MM.1S (cell line): ENCODE results near the gene PLXNA2.

Source experiments
- DNase-seq: peaks from one replicate; pipeline ENCODE4 v3.0.0-alpha.2; 2015
- H2AFZ ChIP-seq: fragments of 300-600 bp; sonication (generic); 2 replicates; pipeline ENCODE4 v1.6.0; 2016; ENCODE audit warnings: antibody characterized with exemption, low read length
- H3F3A ChIP-seq: fragments of 300-600 bp; sonication (generic); 2 replicates; pipeline ENCODE4 v1.6.1; 2016; ENCODE audit warnings: mild to moderate bottlenecking, antibody characterized with exemption, low read length, moderate library complexity, mixed read lengths; ENCODE audit not compliant: insufficient read depth
- H3K27ac ChIP-seq: fragments of 300-600 bp; sonication (generic); 2 replicates; pipeline ENCODE4 v1.5.1; 2016; ENCODE audit warnings: mild to moderate bottlenecking, low read length
- H3K27me3 ChIP-seq: fragments of 300-600 bp; sonication (generic); replicated peaks from 2 replicates; pipeline ENCODE4 v1.6.0; 2016; ENCODE audit warnings: low read length; ENCODE audit not compliant: insufficient read depth
- H3K36me3 ChIP-seq: fragments of 300-600 bp; sonication (generic); replicated peaks from 2 replicates; pipeline ENCODE4 v1.6.1; 2016; ENCODE audit warnings: mild to moderate bottlenecking, low read length, mixed read lengths; ENCODE audit not compliant: insufficient read depth
- H3K4me1 ChIP-seq: fragments of 300-600 bp; sonication (generic); 2 replicates; pipeline ENCODE4 v1.6.1; 2016; ENCODE audit warnings: low read length, mixed read lengths
- H3K4me2 ChIP-seq: fragments of 300-600 bp; sonication (generic); 2 replicates; pipeline ENCODE4 v1.6.0; 2016; ENCODE audit warnings: low read depth, low read length
- H3K4me3 ChIP-seq: fragments of 300-600 bp; sonication (generic); 2 replicates; pipeline ENCODE4 v1.5.1; 2016; ENCODE audit warnings: low read length, mixed read lengths
- H3K79me2 ChIP-seq: fragments of 300-600 bp; sonication (generic); 2 replicates; pipeline ENCODE4 v1.6.1; 2016; ENCODE audit warnings: mixed run types, low read length, mixed read lengths
- H3K9ac ChIP-seq: fragments of 300-600 bp; sonication (generic); 2 replicates; pipeline ENCODE4 v1.6.1; 2016; ENCODE audit warnings: low read length, mixed read lengths
- H3K9me2 ChIP-seq: fragments of 300-600 bp; sonication (generic); replicated peaks from 2 replicates; pipeline ENCODE4 v1.6.1; 2016; ENCODE audit warnings: mild to moderate bottlenecking, low read length, mixed read lengths; ENCODE audit not compliant: insufficient read depth
- H3K9me3 ChIP-seq: fragments of 300-600 bp; sonication (generic); replicated peaks from 2 replicates; pipeline ENCODE4 v1.6.1; 2016; ENCODE audit warnings: mild to moderate bottlenecking, low read length, mixed read lengths; ENCODE audit not compliant: insufficient read depth
- H4K20me1 ChIP-seq: fragments of 300-600 bp; sonication (generic); 2 replicates; pipeline ENCODE4 v1.6.1; 2016; ENCODE audit warnings: mild to moderate bottlenecking, low read length, moderate library complexity, mixed read lengths; ENCODE audit not compliant: insufficient read depth
- EZH2 ChIP-seq: fragments of 300-600 bp; sonication (generic); optimal IDR thresholded peaks from 2 replicates; pipeline ENCODE3; 2017; ENCODE audit warnings: low read depth, mild to moderate bottlenecking, antibody characterized with exemption, low read length, mixed read lengths
- EZH2phosphoT487 ChIP-seq: fragments of 300-600 bp; sonication (generic); IDR thresholded peaks from 2 replicates; pipeline ENCODE4 v1.6.1; 2018; ENCODE audit warnings: antibody characterized with exemption, low read length
- TF ChIP-seq, protein P1 (sequence below): fragments of 300-600 bp; sonication (generic); IDR thresholded peaks from 2 replicates; pipeline ENCODE4 v1.5.1; 2016; ENCODE audit warnings: antibody characterized with exemption, low read length, mixed read lengths

Gene PLXNA2

GRCh38 chr1:208044589-208045462 lies 199.4 kb downstream of the PLXNA2 start:
- H2AFZ ChIP-seq: no peak overlapping the region
- H3K4me3 ChIP-seq: no peak overlapping the region
- no peaks in the 10 kb centered on the region for H3F3A ChIP-seq
- H3K9me2 ChIP-seq: no peaks in the 10 kb centered on the region
- no peak overlapping the region for H3K27ac ChIP-seq
- no peak for DNase-seq
- no peaks in the 10 kb centered on the region for H3K36me3 ChIP-seq
- TF ChIP-seq, protein P1, sequence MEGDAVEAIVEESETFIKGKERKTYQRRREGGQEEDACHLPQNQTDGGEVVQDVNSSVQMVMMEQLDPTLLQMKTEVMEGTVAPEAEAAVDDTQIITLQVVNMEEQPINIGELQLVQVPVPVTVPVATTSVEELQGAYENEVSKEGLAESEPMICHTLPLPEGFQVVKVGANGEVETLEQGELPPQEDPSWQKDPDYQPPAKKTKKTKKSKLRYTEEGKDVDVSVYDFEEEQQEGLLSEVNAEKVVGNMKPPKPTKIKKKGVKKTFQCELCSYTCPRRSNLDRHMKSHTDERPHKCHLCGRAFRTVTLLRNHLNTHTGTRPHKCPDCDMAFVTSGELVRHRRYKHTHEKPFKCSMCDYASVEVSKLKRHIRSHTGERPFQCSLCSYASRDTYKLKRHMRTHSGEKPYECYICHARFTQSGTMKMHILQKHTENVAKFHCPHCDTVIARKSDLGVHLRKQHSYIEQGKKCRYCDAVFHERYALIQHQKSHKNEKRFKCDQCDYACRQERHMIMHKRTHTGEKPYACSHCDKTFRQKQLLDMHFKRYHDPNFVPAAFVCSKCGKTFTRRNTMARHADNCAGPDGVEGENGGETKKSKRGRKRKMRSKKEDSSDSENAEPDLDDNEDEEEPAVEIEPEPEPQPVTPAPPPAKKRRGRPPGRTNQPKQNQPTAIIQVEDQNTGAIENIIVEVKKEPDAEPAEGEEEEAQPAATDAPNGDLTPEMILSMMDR: no peak
- TF ChIP-seq EZH2: no peak
- TF ChIP-seq EZH2phosphoT487: no peak
- H3K4me1 ChIP-seq: no peaks in the 10 kb centered on the region
- H3K9ac ChIP-seq: no peak overlapping the region
- no peaks in the 10 kb centered on the region for H3K27me3 ChIP-seq
- H3K9me3 ChIP-seq: no peaks in the 10 kb centered on the region
- H3K79me2 ChIP-seq: no peaks in the 10 kb centered on the region
- no peaks in the 10 kb centered on the region for H4K20me1 ChIP-seq
- no peak overlapping the region for H3K4me2 ChIP-seq

DNA sequence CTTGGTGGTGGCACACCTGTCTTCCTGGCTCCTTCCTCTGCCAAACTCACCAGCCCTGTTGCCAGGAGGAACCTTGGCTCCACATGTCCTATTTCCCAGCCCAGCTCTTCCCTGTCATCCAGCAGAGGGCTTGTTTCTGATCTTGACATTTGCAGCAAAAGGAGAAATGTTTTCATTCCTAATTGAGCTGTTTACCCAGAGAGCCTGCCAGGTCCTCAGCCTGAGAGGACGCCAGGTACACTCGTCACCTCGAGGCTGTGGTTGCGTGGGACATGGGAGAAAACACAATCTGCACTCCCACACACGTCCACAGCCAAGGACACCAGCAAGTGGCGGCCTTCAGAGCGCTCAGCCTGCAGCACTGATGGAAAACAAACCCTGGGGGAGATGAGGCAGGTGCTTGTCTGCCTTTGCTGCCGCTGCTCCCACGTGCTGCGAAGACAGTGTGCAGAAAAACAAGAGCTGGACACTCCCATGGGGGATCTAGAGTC lies 200.4 kb downstream of the PLXNA2 start:
- Histone ChIP-seq H4K20me1 (no peaks in the 10 kb centered on the region), H3K27ac (no peak overlapping the region), H3K9me2 (no peaks in the 10 kb centered on the region), H3K4me1 (no peaks in the 10 kb centered on the region), H3K9me3 (no peaks in the 10 kb centered on the region), H3K4me2 (no peak overlapping the region), H3K27me3 (no peaks in the 10 kb centered on the region), H3K4me3 (no peak overlapping the region), H2AFZ (no peak overlapping the region), H3K9ac (no peak overlapping the region), H3K79me2 (no peaks in the 10 kb centered on the region), H3K36me3 (no peaks in the 10 kb centered on the region), H3F3A (no peaks in the 10 kb centered on the region)
- TF ChIP-seq, protein P1: no peak
- TF ChIP-seq EZH2phosphoT487: no peak
- TF ChIP-seq EZH2: no peak
- no peak for DNase-seq

DNA sequence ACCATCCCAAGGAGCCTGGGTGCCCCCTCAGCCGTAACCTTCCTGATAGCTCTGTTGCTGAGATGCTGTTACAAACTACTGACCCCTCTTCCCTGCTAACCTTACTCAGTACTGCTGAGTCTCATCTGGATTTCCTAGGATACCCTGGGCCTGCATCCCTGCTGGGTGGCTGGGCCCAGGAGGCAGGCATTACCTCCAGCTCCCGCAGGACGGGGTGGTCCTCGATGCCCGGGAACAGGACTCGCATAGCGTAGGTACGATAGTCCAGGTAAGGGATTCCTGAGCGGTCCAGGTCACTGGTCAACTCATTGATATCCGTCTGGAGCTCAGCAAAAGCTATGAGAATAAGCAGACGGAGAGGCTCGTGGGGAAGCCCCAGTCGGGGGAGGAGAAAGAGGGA lies 201.3 kb downstream of the PLXNA2 start:
- Histone ChIP-seq H3K27me3 (no peaks in the 10 kb centered on the region), H2AFZ (no peak overlapping the region), H3K36me3 (no peaks in the 10 kb centered on the region), H3K4me2 (no peak overlapping the region), H3K9me3 (no peaks in the 10 kb centered on the region), H3K9me2 (no peaks in the 10 kb centered on the region), H4K20me1 (no peaks in the 10 kb centered on the region), H3K79me2 (no peaks in the 10 kb centered on the region), H3K4me3 (no peak overlapping the region), H3K9ac (no peak overlapping the region), H3K4me1 (no peaks in the 10 kb centered on the region), H3K27ac (no peak overlapping the region), H3F3A (no peaks in the 10 kb centered on the region)
- TF ChIP-seq, protein P1: no peak
- TF ChIP-seq EZH2 (no peak), EZH2phosphoT487 (no peak)
- no peak for DNase-seq
